Myocyte (in vitro differentiated cells): ENCODE results near the gene IFIT1B. TPM values are rescaled to one million over a fixed set of nuclear protein-coding genes. Genes with fewer than 3 reads are reported as not detected.
A peak's percentile ranks its signal among the peaks of the same experiment; 100 is the strongest.
"Not testable (repeated sequence)": the region's sequence is repeated elsewhere in the genome, so short reads cannot be mapped to it uniquely, and the experiment has no call there.

Source experiments
- DNase-seq: peaks from one replicate; pipeline ENCODE4 v3.0.0-alpha.2; 2012; ENCODE audit warnings: low read depth
- total RNA-seq: library from RNA; depleted of rRNA; stranded (reverse); fragments of >200 nt; gene quantifications from 2 replicates; pipeline ENCODE4 v1.2.3, GENCODE V29; 2014

Gene IFIT1B
- total RNA-seq, 1 donor from 2014 or later: not detected

DNA sequence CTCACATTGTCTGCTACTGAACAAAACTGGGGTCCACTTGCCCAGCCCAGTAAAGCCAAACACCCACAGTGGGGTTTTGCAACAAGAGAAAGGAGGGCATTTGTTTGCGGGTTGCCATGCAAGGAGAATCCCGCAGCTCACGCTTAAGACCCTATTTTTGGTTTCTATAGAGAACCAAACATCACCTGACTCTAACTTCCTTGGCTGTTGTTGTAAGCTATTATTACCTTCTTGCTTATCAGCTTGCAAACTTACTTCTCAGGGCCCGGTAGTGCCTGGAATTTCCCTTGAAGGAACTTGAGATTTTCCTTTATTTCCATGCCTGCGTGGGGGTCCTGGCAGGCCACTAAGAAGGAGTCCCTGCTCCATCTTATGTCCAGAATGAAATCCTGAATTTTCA lies 29.4 kb upstream of the IFIT1B start:
- no peak for DNase-seq

DNA sequence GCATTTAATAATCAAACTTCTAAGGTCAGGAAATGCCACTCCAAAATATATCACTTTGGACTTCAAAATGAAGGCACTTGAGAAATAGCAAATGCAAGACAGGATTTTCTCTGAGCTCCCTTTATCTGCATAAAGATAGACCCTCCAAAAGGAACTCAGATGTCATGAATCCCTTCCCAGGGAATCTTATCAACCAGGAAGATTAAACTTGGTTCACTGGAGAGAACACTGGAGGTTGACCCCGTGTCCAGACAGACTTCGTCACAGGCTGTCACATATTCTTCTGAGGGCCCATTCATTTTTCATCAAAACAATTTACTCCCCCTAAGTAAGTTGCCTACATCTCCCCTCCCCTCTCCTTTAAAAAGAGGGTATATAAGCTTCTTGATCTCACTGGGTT lies 28.9 kb upstream of the IFIT1B start:
- DNase-seq: no peak

DNA sequence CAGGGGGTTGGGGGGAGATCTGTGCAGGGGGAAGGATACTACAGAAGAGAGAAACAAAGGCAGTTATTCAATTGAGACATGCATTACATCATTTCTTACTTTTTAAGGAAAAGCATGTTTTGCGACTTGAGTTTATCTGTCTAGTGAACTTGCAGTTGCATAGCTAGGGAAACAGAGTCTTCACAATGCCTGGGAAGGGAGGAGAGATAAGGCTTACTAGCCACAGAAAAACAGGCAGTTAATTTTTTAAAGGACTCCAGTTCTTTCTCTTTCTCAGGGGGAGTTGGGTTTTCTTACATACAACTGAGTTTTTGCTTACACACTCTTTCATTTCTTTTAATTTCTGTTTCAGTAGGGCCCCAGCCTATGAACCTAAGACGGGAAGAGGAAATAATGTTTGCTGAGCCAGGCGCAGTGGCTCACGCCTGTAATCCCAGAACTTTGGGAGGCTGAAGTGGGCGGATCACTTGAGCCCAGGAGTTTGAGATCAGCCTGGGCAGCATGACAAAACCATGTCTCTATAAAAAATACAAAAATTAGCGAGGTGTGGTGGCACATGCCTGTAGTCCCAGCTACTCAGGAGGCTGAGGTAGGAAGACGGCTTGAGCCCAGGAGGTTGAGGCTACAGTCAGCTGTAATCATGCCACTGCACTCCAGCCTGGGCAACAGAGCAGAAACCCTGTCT lies 27.1 kb upstream of the IFIT1B start:
- not testable (repeated sequence) for DNase-seq

DNA sequence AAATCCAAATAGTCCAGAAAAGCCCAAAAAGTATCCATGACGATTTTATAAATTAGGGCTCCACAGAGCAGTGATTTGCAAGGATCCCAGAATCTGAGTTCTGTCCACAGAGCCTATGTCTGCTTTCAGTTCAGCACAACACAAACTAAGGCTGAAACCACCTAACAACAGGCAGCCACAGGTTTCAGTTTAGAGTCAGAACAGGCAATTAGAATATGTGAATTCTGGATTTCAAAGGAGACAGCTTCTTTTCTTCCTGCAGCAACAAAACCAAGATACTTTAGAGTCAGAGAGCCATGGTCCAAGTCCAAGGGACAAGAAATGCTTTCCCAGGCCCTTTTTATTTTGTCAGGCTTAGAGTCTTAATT lies 26.5 kb upstream of the IFIT1B start:
- DNase-seq: no peak

DNA sequence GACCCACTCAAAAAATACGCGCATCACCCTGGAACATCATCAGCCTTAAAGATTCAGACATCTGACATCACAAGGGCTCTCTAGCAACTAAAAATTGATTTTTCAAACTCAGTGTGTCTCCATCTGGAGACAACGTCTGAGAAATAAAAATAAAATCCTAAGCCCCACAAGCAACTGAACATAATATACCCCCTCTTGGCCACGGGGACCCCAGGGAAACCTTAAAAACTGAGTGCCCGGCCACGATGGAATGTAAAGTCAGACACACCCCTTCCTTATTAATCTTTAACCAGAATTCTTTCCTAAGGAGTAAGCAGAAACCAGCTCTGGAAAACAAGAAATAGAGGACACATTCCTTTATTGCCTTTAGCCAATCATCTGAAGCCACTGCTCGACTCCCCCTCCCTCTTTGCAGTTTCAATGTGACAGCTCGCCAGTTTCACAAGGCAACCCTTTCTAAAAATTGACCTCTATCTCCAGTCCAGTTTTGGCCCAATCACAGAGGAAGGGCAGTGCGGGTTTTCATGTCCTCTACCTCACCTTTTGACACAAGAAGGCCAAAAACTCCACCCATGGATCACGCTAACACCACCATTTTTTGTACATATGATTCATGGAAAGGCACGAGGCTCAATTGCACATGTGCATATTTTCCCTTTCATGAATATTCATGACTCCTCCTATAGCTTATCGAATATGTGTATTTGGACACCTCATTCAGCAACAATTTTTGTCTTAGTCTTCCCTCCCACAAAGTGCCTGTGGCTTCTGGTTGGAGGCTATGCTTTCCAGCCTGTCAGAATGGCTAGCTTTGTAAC lies 25.9 kb upstream of the IFIT1B start:
- peak; percentile 91 for DNase-seq

DNA sequence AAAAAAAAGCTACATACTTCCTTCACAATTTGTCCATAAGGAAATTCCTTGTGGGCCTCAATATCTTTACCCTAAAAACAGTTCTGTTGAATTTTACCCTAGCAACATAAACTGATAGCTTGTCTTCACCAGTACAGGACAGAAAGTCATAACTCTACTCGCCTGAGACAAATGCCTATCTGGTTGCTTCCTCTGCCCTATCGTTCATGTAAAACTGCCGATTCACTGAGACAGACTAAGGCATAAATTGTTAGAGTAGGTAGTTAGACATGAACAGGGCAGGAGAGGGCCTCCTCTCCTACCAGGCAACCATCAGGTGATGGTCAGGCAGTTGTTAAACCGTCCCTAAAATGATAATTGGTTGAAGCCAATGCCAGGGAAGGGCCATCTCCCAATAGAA lies 25.1 kb upstream of the IFIT1B start:
- no peak for DNase-seq

DNA sequence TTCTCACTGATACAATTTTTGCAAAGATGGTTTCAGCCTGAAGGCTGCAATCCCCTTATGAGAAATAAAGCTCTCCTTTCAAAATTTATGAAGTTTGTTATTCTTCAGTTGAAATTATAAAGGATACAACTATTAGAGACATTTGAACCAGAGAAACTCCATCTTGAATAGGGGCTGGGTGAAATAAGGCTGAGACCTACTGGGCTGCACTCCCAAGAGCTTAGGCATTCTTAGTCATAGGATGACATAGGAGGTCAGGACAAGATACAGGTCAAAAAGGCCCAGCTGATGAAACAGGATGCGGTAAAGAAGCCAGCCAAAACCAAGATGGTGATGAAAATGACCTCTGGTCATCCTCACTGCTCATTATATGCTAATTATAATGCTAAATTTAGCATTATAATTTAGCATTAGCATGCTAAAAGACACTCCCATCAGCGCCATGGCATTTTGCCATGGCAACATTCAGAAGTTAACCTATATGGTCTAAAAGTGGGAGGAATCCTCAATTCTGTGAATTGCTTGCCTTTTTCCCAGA lies 22.4 kb upstream of the IFIT1B start:
- DNase-seq: no peak

DNA sequence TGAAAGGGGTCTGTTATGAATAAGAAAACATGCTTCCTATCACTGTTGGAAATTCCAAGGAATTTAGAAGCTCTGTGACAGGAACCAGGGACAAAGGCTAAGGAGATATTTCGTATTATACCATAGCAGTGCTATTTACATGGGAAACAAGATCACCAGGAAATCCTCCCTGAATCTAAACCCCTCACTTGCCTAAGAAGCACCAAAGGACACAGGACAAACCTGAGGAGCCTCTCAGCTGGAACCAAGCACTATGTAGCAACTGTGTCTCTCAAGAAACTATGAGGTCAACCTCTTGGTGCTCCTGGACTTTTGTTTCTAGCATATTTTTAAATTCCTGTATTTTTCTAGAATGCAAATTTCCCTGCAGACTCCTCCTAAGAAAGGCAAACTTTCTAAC lies 20.8 kb upstream of the IFIT1B start:
- no peak for DNase-seq

DNA sequence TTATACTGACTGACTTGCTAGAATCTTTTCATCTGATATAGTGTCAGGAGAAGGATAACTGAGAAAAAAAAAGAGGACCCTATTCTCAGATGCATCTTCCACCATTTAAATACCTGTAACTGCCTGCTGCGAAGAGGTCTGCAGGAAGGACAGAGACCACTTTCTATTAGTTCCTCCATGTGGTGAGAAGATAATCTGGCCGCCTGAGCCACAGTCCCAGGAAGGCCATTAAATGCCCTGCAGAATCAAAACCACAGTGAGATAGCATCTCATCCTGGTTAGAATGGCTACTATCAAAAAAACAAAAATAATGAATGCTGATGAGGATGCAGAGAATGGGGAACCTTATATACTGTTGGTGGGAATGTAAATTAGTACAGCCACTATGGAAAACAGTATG lies 19.9 kb upstream of the IFIT1B start:
- no peak for DNase-seq

DNA sequence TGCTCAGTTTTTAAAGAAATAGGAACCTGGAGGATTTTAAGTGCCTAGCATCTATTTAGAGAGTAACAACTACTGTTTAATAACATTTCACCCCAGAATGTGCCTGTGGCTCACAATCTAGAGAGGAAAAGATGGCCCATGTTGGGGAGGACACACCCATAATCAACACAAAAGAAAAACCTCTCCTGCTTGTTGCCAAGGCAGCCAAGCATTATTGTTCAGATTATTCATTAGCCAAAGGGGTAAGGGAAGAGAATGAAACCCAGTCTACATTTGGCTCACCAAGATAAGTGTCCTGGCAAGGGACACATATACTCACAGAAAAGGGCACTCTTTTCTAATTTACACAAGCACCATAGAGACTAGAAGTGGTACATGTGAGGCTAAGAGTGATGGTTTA lies 17.7 kb upstream of the IFIT1B start:
- no peak for DNase-seq

DNA sequence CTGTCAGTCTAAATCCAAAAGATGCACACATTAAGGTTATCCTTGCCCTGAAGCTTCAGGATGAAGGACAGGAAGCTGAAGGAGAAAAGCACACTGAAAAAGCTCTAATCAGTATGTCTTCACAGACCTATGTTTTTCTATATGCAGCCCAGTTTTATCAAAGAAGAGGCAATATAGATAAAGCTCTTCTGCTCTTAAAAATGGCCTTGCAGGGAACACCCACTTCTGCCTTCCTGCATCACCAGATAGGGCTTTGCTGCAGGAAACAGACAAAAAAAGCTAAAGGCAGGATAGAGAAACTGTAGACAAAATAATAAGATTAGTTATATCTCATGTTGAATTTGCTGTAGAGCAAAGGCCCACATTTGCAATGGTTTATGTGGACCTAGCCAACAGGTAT lies 14.9 kb upstream of the IFIT1B start:
- DNase-seq: no peak

DNA sequence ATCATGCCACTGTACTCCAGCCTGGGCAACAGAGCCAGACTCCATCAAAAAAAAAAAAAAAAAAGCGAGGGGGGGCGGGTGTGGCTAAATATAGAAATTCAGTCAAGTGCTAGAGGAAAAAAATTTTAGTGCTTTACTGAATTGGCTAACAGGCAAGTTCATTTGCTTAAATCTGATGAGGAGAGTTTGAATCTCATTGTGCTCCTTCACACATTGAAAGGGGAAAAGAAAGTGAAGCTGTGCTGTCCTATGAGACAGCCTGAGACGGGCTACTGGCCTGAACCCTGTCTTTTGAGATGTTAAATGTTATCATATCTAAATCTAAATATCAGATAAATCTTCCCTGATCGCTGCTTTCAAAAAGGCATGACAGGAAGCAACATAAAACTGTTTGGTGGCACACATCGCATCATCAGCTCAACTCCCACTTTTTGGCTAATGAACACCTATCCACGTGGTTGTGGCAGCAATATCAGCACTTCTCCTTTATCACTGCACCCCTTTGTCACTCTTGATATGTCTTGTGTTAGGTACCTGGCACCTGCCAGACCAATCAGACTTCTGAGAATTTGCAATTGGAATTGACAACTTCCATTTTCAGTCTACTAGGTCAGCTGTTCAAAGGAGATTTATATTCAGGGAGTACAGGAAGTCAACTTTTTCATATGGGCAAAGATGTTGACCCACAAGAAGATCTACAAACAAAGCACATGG lies 14.0 kb upstream of the IFIT1B start:
- no peak for DNase-seq

DNA sequence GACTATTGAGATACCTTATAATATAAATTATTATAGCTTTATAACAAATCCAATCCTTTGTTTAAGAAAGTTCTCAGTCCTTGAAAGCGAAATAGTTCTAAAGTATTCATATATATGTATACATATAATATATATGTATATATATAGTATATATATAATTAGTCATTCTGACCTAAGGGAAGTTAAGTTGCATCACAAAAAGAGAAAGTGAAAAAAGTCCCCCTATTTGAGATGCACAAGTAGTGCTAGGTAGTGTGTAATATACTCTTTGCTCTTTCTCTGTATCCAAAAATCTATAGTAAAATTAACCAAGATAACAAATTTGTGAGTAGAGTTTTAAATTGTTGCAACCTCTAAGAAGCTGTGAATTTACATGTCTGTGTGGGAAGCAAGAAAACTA lies 13.3 kb upstream of the IFIT1B start:
- DNase-seq: no peak

DNA sequence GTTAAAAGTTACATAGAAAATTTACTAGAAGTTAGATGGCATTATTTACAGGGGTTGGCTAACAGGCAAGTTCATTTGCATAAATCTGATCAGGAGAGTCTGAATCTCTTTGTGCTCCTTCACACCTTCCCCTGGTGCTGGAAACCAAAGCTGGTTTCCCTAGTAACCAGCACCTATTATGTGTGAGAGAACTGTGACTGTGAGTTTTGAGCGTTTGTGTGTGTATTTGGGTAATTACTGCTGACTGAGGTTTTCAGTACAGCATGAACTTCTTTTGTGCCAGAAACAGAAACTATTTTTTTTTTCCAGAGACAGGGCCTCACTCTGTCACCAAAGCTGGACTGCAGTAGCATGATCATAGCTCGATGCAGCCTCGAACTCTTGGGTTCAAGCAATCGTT lies 10.3 kb upstream of the IFIT1B start:
- no peak for DNase-seq

DNA sequence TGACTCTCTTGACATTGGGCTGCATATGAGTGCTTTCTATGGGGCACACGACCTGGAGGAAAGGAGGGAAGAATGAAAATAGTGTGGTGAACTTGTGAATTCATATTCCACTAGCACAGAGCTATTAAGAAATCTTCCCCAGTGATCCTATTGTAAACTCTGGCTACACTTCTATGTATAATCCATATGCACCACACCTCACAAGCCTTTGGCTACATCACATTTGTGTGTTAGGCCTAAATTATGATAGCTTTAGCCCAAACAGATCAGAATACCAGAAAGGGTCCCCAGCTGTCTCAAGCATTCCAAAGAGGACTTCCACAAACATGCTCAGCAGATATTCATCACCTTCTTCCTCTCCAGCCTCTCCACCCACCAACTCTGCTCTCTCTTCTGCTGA lies 9.7 kb upstream of the IFIT1B start:
- no peak for DNase-seq

DNA sequence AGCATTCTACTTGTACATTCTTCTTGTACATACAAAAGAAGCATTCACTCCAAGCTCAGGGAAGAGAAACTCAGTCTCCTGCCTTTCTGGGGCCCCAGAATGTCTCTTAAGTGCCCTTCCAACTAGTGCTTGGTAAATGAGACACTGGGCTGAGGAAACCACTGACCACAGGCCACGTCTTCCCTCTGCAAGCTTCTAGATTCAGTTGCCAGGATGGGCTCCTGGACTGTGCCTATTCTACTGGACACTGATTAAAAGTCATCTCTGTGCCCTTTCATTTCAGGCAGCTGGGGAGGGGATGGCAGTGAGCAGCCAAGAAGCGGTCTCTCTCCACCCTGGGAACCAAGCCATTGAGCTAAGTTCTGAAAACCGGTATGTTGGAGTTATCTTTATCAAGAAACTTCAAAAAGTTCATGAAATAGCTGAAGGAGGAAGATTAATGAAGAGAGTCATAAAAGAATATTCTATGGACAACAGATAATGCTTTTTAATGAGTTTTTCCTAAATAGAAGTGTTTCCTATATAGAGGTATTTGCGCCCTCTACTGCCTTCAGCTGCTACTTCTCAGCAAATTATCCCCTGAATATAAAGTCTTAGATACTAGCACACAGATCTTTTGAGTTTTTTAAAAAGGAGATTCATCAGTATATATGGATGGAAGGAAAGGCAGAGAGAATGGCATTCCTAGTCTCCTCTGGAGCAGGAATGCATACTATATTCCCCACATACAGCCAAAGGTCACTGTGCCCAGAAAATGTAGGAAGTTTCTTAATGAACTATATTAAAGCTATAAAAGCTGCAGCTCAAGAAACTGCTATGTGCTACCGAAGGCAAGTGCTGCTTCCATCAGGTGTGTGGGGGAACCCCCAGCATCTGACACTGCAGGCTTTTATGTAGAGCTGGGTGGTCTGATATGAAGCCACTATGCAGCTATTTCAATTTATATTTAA lies 8.4 kb upstream of the IFIT1B start:
- DNase-seq: peak; percentile 85

DNA sequence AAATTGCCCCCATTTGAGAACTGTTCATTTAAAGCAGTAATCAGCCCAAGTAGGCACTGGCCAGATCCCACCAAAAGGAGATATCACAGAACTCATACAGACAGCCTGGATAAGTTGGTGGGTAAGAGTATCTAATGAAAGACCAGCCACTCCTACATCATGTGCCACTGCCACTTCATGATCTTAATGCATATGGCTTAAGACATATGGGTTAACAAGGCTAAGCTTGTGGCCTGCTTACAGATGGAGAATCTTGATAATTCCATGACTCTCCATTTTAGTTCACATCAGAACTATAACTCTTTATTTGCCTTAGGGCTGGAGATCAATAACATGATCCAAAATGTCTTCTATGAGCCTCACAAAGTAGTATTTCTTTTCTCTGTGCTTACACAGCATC lies 6.8 kb upstream of the IFIT1B start:
- no peak for DNase-seq

DNA sequence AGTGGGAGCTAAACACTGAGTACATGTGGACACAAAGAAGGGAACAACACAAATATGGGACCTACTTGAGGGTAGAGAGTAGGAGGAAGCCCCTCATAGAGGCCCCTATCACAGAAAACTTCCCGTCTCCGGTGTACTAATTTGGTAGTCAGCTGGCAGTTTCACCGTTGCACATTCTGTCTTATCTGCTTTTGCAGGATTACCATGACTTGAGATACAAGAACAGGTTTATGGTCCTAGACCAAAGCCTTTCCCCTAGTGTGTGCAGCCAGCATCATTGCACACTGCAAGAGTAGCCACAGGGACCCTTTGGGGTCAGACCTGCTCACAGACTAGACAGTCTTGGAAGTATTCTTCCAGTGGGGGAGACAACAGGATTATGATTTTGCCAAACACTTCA lies 5.9 kb upstream of the IFIT1B start:
- DNase-seq: no peak

DNA sequence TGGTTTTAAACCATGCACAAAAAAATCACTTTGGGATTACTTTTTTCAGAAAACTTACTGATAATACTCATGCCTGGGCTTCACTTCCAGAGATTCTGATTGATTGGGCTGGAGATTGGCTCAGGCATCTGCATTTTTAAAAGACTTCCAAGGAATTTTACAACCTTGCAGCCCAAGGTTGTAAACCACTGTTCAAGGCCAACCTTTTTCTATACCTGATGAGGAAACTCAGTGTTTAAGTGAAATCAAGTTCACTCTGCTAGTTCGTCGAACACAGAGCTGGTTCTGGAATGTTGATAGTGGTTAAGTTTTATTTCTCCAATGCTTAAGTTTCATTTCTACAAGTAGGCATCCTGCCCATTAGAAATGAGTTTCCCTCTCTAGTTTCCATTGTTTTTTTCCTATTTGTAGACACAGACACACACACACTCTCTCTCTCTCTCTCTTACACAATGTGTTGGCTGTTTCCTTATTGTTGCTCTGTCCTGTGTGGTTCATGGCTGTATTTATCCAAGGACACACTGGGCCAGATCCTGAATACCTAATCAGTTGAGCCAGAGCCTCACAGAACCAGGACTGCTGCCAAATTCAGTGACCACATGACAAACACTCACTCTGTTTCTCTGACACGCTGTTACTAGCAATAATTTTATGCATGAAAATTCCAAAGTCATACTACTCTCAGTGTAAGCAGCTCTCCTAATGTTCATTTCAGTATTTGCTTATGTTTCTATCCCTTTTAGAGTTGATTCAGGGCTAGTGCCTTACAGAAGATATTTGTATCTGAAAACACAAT lies 3.7 kb upstream of the IFIT1B start:
- peak; percentile 85 for DNase-seq

DNA sequence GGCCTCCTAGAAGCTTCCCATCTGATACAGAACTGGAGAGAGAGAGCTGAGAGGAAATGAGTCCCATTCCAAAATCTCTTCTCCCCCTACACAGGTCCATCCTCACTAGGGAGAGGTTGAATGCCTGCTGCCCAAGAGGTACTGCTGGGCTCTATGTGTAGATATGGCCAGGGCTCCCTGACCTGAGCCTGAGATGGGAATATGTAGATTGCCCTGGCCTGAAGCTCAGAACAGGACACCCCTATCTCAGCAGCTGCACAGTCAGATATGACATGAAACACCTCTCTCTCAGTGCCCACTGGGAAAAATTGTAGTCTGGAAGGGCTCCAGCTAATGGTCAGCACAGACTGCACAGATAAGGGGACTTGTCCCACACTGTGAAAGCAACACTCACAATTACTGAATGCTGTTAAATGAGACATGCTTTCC lies 3.1 kb upstream of the IFIT1B start:
- DNase-seq: no peak
